GM21528 (cell line): Measurements from ENCODE around the gene GUK1.

Source experiments
- ATAC-seq: cut with Tn5 transposase; IDR thresholded peaks from one replicate; pipeline ENCODE4 v1.9.1; 2021; ENCODE audit warnings: mild to moderate bottlenecking, moderate library complexity; ENCODE audit not compliant: unreplicated experiment, low FRiP score

GUK1 gene

GRCh38 chr1:228123505-228123904, 16.6 kb upstream of the GUK1 start:
- ATAC-seq: no peak

GRCh38 chr1:228125185-228125584, 14.9 kb upstream of the GUK1 start:
- ATAC-seq: no peak

GRCh38 chr1:228131766-228132165, 8.3 kb upstream of the GUK1 start:
- no peak for ATAC-seq

- no peak for ATAC-seq
These were observed 5.5 kb upstream of the GUK1 start for GRCh38 chr1:228134591-228134990.

GRCh38 chr1:228136901-228137300, 3.2 kb upstream of the GUK1 start:
- no peak for ATAC-seq

GRCh38 chr1:228139406-228139930, 611 bp upstream of the GUK1 start:
- no peak for ATAC-seq

GRCh38 chr1:228140724-228141225, 696 bp downstream of the GUK1 start:
- no peak for ATAC-seq

- ATAC-seq: no peak
These were observed 1.4 kb downstream of the GUK1 start for GRCh38 chr1:228141226-228142044.

GRCh38 chr1:228142155-228142691, 2.1 kb downstream of the GUK1 start:
- ATAC-seq: no peak

GRCh38 chr1:228142701-228143136, 2.6 kb downstream of the GUK1 start:
- no peak for ATAC-seq

GRCh38 chr1:228143480-228144192, 3.6 kb downstream of the GUK1 start:
- ATAC-seq: no peak

- no peak for ATAC-seq
These were observed 4.3 kb downstream of the GUK1 start for GRCh38 chr1:228144193-228144992.

- no peak for ATAC-seq
These were observed 4.9 kb downstream of the GUK1 start for GRCh38 chr1:228144993-228145343.

- no peak for ATAC-seq
These were observed 5.7 kb downstream of the GUK1 start for GRCh38 chr1:228145463-228146416.

- no peak for ATAC-seq
These were observed 6.5 kb downstream of the GUK1 start for GRCh38 chr1:228146417-228147150.

GRCh38 chr1:228147151-228147693, 7.1 kb downstream of the GUK1 start:
- ATAC-seq: no peak

- ATAC-seq: no peak
These were observed 7.7 kb downstream of the GUK1 start for GRCh38 chr1:228147768-228148167.

- no peak for ATAC-seq
These were observed 8.2 kb downstream of the GUK1 start for GRCh38 chr1:228148196-228148861.
